Measurements from ENCODE around the gene SRRM4. TPM values are rescaled to one million over a fixed set of nuclear protein-coding genes. Genes with fewer than 3 reads are reported as not detected.
A peak's percentile ranks its signal among the peaks of the same experiment; 100 is the strongest.

SRRM4 gene
- total and polyA plus RNA-seq, 5 donors from 2014 or later = not detected

- no peak overlapping the region for H3K4me3 ChIP-seq (ENCODE audit: low read depth, low read length)
- no peak for ATAC-seq (ENCODE audit: low read depth in 2 of 2)
- Mint-ChIP-seq H3K4me1 (no peaks in the 10 kb centered on the region), H3K27ac (no peak overlapping the region), H3K36me3 (no peaks in the 10 kb centered on the region), H3K4me3 (no peak overlapping the region), H3K27me3 (no peaks in the 10 kb centered on the region), H3K9me3 (peaks cover 0 to 2% (median 0%) of the 10 kb centered on the region in 7 donors)
- no peak for DNase-seq
- no peaks in the 10 kb centered on the region for H3K9me3 ChIP-seq (ENCODE audit: control insufficient read depth in 2 of 2, low read length in 2 of 2)
- peaks cover 2% of the 10 kb centered on the region for H3K27me3 ChIP-seq (ENCODE audit: control insufficient read depth, insufficient read depth, low read length)
- no peaks in the 10 kb centered on the region for H3K36me3 ChIP-seq (ENCODE audit: control insufficient read depth, insufficient read depth, low read length)
- H3K27ac ChIP-seq (ENCODE audit: insufficient read depth, low read length, poor library complexity, severe bottlenecking) = no peak overlapping the region
- H3K4me1 ChIP-seq (ENCODE audit: control insufficient read depth, insufficient read depth, low read length, poor library complexity, severe bottlenecking) = no peaks in the 10 kb centered on the region
These were observed 155.6 kb downstream of the SRRM4 start for GRCh38 chr12:119136811-119137410.

GRCh38 chr12:119139448-119139847 is 158.1 kb downstream of the SRRM4 start:
- no peak for DNase-seq
- Histone ChIP-seq H3K9me3 (ENCODE audit: control insufficient read depth in 2 of 2, low read length in 2 of 2) (no peaks in the 10 kb centered on the region), H3K36me3 (ENCODE audit: control insufficient read depth, insufficient read depth, low read length) (no peaks in the 10 kb centered on the region), H3K27me3 (ENCODE audit: control insufficient read depth, insufficient read depth, low read length) (peaks cover 2% of the 10 kb centered on the region), H3K4me3 (ENCODE audit: low read depth, low read length) (no peak overlapping the region), H3K4me1 (ENCODE audit: control insufficient read depth, insufficient read depth, low read length, poor library complexity, severe bottlenecking) (no peaks in the 10 kb centered on the region), H3K27ac (ENCODE audit: insufficient read depth, low read length, poor library complexity, severe bottlenecking) (no peak overlapping the region)
- Mint-ChIP-seq H3K4me1 (no peaks in the 10 kb centered on the region), H3K4me3 (no peak overlapping the region), H3K9me3 (peaks cover 0 to 2% (median 0%) of the 10 kb centered on the region in 7 donors), H3K27me3 (no peaks in the 10 kb centered on the region), H3K36me3 (no peaks in the 10 kb centered on the region), H3K27ac (no peak overlapping the region)
- ATAC-seq (ENCODE audit: low read depth in 2 of 2) = no peak

- DNase-seq (no peak), ATAC-seq (ENCODE audit: low read depth in 2 of 2) (no peak)
- Mint-ChIP-seq H3K4me1 (no peaks in the 10 kb centered on the region), H3K27ac (no peak overlapping the region), H3K27me3 (no peaks in the 10 kb centered on the region), H3K9me3 (peaks cover 0 to 4% (median 0%) of the 10 kb centered on the region in 7 donors), H3K4me3 (no peak overlapping the region), H3K36me3 (no peaks in the 10 kb centered on the region)
- Histone ChIP-seq H3K27ac (ENCODE audit: insufficient read depth, low read length, poor library complexity, severe bottlenecking) (no peak overlapping the region), H3K9me3 (ENCODE audit: control insufficient read depth in 2 of 2, low read length in 2 of 2) (no peaks in the 10 kb centered on the region), H3K4me1 (ENCODE audit: control insufficient read depth, insufficient read depth, low read length, poor library complexity, severe bottlenecking) (no peaks in the 10 kb centered on the region), H3K4me3 (ENCODE audit: low read depth, low read length) (no peak overlapping the region), H3K36me3 (ENCODE audit: control insufficient read depth, insufficient read depth, low read length) (no peaks in the 10 kb centered on the region), H3K27me3 (ENCODE audit: control insufficient read depth, insufficient read depth, low read length) (no peaks in the 10 kb centered on the region)
These were observed 164.0 kb downstream of the SRRM4 start for GRCh38 chr12:119145367-119145766.

- Histone ChIP-seq H3K4me1 (ENCODE audit: control insufficient read depth, insufficient read depth, low read length, poor library complexity, severe bottlenecking) (no peaks in the 10 kb centered on the region), H3K9me3 (ENCODE audit: control insufficient read depth in 2 of 2, low read length in 2 of 2) (peaks cover 0 to 7% of the 10 kb centered on the region in 2 experiments), H3K36me3 (ENCODE audit: control insufficient read depth, insufficient read depth, low read length) (no peaks in the 10 kb centered on the region), H3K27me3 (ENCODE audit: control insufficient read depth, insufficient read depth, low read length) (no peaks in the 10 kb centered on the region), H3K4me3 (ENCODE audit: low read depth, low read length) (no peak overlapping the region), H3K27ac (ENCODE audit: insufficient read depth, low read length, poor library complexity, severe bottlenecking) (no peak overlapping the region)
- H3K4me3 Mint-ChIP-seq = no peak overlapping the region
- no peaks in the 10 kb centered on the region for H3K36me3 Mint-ChIP-seq
- ATAC-seq (ENCODE audit: low read depth in 2 of 2) (no peak), DNase-seq (no peak)
- H3K27me3 Mint-ChIP-seq = no peaks in the 10 kb centered on the region
- H3K4me1 Mint-ChIP-seq = no peaks in the 10 kb centered on the region
- H3K27ac Mint-ChIP-seq = no peak overlapping the region
- peaks cover 0 to 4% (median 3%) of the 10 kb centered on the region in 7 donors for H3K9me3 Mint-ChIP-seq
These were observed 166.6 kb downstream of the SRRM4 start for GRCh38 chr12:119147847-119148448.

- H3K27ac ChIP-seq (ENCODE audit: insufficient read depth, low read length, poor library complexity, severe bottlenecking) = no peak overlapping the region
- no peaks in the 10 kb centered on the region for H3K36me3 ChIP-seq (ENCODE audit: control insufficient read depth, insufficient read depth, low read length)
- no peak for DNase-seq
- Mint-ChIP-seq H3K9me3 (peaks cover 0 to 4% (median 3%) of the 10 kb centered on the region in 7 donors), H3K4me3 (no peak overlapping the region), H3K27ac (no peak overlapping the region), H3K4me1 (no peaks in the 10 kb centered on the region), H3K36me3 (no peaks in the 10 kb centered on the region), H3K27me3 (peaks cover 5% of the 10 kb centered on the region)
- no peak for ATAC-seq (ENCODE audit: low read depth in 2 of 2)
- H3K9me3 ChIP-seq (ENCODE audit: control insufficient read depth in 2 of 2, low read length in 2 of 2) = peaks cover 0 to 7% of the 10 kb centered on the region in 2 experiments
- no peaks in the 10 kb centered on the region for H3K27me3 ChIP-seq (ENCODE audit: control insufficient read depth, insufficient read depth, low read length)
- no peaks in the 10 kb centered on the region for H3K4me1 ChIP-seq (ENCODE audit: control insufficient read depth, insufficient read depth, low read length, poor library complexity, severe bottlenecking)
- no peak overlapping the region for H3K4me3 ChIP-seq (ENCODE audit: low read depth, low read length)
These were observed 167.9 kb downstream of the SRRM4 start for GRCh38 chr12:119149270-119149669.

- Mint-ChIP-seq H3K4me1 (no peaks in the 10 kb centered on the region), H3K4me3 (no peak overlapping the region), H3K9me3 (peaks cover 0 to 4% (median 0%) of the 10 kb centered on the region in 7 donors), H3K27ac (no peak overlapping the region), H3K27me3 (peaks cover 5% of the 10 kb centered on the region), H3K36me3 (no peaks in the 10 kb centered on the region)
- H3K9me3 ChIP-seq (ENCODE audit: control insufficient read depth in 2 of 2, low read length in 2 of 2) = peaks cover 0 to 7% of the 10 kb centered on the region in 2 experiments
- no peaks in the 10 kb centered on the region for H3K4me1 ChIP-seq (ENCODE audit: control insufficient read depth, insufficient read depth, low read length, poor library complexity, severe bottlenecking)
- no peaks in the 10 kb centered on the region for H3K36me3 ChIP-seq (ENCODE audit: control insufficient read depth, insufficient read depth, low read length)
- H3K4me3 ChIP-seq (ENCODE audit: low read depth, low read length) = no peak overlapping the region
- no peak overlapping the region for H3K27ac ChIP-seq (ENCODE audit: insufficient read depth, low read length, poor library complexity, severe bottlenecking)
- no peaks in the 10 kb centered on the region for H3K27me3 ChIP-seq (ENCODE audit: control insufficient read depth, insufficient read depth, low read length)
- DNase-seq (no peak), ATAC-seq (ENCODE audit: low read depth in 2 of 2) (no peak)
These were observed 170.2 kb downstream of the SRRM4 start for GRCh38 chr12:119151445-119152026.

GRCh38 chr12:119153477-119154434 is 172.4 kb downstream of the SRRM4 start:
- H3K36me3 ChIP-seq (ENCODE audit: control insufficient read depth, insufficient read depth, low read length) = no peaks in the 10 kb centered on the region
- peak in 1 of 3 donors; percentile 7 for DNase-seq
- Mint-ChIP-seq H3K36me3 (no peaks in the 10 kb centered on the region), H3K27me3 (peaks cover 5% of the 10 kb centered on the region), H3K9me3 (peaks cover 0 to 4% (median 0%) of the 10 kb centered on the region in 7 donors), H3K4me1 (no peaks in the 10 kb centered on the region), H3K27ac (no peak overlapping the region), H3K4me3 (no peak overlapping the region)
- H3K27ac ChIP-seq (ENCODE audit: insufficient read depth, low read length, poor library complexity, severe bottlenecking) = no peak overlapping the region
- peaks cover 0 to 7% of the 10 kb centered on the region in 2 experiments for H3K9me3 ChIP-seq (ENCODE audit: control insufficient read depth in 2 of 2, low read length in 2 of 2)
- no peak overlapping the region for H3K4me3 ChIP-seq (ENCODE audit: low read depth, low read length)
- H3K4me1 ChIP-seq (ENCODE audit: control insufficient read depth, insufficient read depth, low read length, poor library complexity, severe bottlenecking) = no peaks in the 10 kb centered on the region
- no peak for ATAC-seq (ENCODE audit: low read depth in 2 of 2)
- no peaks in the 10 kb centered on the region for H3K27me3 ChIP-seq (ENCODE audit: control insufficient read depth, insufficient read depth, low read length)
